SHP77 (cell line): ENCODE measurements around the gene TEX44.

Source experiments
- DNase-seq, 2 experiments: peaks; one replicate each; lab custom pipeline; 2025; lab: John Stamatoyannopoulos, UW

The TEX44 gene

DNA sequence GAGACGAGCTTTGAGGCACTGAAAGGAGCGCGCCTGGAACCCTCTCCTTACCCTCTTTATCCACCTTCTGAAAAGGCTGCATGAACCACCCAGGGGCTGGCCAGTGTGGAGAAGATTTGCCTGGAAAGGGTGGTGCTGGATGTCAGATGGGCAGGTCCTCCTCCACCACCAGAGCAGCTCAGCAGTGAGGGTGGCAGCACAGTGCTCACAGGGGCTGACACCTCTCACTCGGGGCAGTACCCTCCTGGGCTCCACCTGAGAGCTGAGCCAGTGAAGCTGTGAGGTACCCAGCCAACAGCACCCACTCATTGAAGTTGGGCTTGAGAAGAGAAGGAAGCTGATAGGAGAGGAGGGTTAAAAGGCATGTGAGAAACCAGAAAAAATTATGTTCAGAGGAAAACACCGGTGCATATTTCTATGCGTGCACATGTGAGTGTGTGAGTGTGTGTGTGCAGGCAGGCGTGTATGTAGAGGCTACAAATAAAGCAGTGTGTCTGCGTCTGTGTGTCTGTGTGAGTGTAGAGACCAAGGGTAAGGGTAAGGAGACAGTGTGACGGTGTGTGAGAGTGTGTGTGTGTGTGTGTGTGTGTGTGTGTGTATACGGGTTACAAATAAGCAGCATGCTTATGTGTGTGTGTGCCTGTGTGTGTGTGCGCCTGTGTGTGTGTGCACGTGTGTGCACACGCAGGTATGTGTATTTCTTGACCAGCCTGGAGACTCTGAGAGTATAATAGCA, 40.7 kb downstream of the TEX44 start:
- no peak for DNase-seq

DNA sequence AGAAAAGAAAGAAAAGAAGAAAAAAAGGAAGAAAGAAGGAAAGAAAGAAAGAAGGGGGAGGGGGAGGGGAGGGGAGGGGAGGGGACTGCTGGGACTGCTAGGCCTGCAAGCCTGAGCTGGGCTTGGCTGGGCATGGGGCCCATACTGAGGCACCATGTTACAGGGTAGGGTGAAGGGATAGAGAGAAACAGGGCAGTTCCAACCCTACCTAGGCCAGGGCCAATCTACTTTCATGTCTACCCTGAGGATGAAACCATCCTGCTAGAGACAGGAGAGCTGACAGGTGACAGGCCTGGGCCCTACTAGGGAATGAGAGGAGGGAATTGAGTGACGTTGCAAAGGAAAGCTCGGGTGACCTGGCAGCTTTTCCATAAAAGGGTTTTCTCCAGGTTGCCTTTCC, 41.7 kb downstream of the TEX44 start:
- no peak for DNase-seq

DNA sequence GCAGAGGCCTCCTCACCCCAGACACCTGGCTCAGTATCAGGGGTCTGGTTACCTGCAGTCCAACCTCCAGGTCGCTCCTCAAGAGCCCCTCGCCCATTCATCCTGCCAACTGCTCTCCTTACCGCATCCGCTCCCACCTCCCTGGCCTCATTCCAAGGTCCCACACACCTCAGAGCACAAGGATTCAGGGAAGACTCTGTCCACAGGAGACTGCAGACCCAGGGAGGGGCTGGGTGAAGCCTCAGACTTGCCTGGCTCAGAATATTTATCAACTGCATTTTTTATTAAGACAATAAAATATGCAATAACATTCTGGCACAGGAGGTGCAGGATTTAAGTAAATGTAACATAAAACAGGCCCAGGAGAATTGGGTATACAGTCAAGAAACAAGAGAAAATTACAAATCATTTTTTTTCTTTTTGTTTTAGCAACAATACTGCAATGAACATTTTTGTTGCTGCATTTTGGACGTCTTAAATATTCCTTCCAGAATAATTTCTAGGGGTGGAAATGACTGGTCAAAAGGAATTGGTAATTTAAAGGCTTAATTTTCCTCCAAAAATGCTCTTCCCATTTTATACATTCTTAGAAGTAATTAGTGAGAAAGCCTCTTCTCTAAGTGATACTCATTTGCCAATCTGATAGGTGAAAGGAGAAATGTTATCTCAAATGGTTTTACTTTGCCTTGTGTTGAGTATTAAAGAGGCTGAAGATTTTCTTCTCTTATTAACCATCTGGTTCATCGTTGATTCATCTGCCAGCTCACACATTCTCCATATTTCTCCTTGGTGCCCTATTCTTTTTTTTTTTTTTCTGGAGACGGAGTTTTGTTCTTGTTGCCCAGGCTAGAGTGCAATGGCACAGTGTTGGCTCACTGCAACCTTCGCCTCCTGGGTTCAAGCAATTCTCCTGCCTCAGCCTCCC, 42.5 kb downstream of the TEX44 start:
- DNase-seq: no peak

- no peak for DNase-seq
Measured at GRCh38 chr2:231640241-231640640, 47.6 kb downstream of the TEX44 start.

- no peak for DNase-seq
Measured at GRCh38 chr2:231640641-231641111, 48.0 kb downstream of the TEX44 start.

DNA sequence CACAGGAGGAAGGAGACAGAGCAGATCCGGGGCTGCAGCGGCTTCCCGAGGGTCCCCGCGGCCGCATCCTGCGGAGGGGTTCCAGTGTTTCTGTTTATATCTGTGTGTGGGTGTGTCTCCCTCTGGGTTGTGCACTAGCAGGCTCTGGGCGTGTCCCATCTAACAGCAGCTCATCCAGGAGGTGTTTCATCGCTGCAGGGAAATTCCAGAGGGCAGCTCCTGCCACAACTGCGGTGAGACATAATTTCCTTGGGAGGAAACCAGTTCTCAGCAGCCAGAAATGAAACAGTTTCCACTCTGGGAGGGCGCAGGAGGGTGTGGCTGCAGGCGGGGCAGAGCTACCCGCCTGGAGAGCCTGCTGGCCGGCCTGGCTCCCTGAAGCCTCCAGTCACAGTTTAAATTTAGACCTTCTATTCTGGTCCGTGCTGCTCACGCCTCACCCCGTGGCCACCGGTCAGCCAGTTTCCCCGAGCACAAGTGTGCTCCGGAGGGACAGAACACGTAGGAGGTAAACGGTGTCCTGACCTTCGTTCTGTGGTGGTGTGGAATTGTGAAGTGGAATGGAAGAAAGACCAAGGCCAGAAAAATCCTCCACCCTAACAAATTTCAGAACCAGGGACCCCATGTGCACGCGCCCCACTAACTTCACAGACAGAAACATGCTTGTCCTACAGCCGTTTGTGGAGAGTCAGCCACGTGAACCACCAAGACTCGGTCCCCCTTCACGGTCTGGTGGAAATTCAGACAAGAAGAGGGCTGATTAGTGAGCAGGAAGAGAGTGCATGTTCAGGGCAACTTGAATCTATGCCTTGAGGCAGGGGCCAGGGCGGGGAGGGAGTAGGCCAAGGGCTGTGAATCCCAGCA, 50.2 kb downstream of the TEX44 start:
- no peak for DNase-seq

DNA sequence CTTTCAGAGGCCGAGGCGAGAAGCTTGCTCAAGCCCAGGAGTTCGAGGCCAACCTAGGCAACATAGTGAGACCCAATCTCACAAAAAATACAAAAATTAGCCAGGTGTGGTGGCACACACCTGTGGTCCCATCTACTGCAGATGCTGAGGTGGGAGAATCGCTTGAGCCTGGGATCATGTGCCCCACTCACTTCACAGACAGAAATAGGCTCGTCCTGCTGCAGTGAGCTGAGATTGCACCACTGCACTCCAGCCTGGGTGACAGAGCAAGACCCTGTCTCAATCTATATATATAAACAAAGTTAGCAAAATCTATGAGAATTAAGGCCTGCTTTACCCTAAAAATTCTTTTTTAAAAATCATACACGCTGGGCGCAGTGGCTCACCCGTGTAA, 50.8 kb downstream of the TEX44 start:
- no peak for DNase-seq
